K562 (cell line): ENCODE results near the gene FBXO4. TPM values are rescaled to one million over a fixed set of nuclear protein-coding genes. Genes with fewer than 3 reads are reported as not detected.

Source experiments
- ATAC-seq: fragments of 200-7000 bp; cut with Tn5 transposase; 3 replicates; pipeline ENCODE4 v1.9.1; 2020; ENCODE audit warnings: moderate library complexity
- BruUV-seq: library from RNA; stranded (reverse); fragments of 400-500 nt; replicated peaks from 2 replicates; lab custom pipeline; 2021; lab: Mats Ljungman, UMichigan
- CTCF ChIA-PET: fragments of 300-600 bp; formaldehyde crosslinking; extraction: SDS; loops from one replicate; lab custom pipeline; 2021; ENCODE audit warnings: low intra/inter-chr PET ratio; lab: Yijun Ruan, JAX
- POLR2A ChIA-PET: fragments of 300-600, 350-650 bp; sonication (Branson Sonifier 250); formaldehyde crosslinking; extraction: SDS; loops from one replicate; lab custom pipeline; 2021; ENCODE audit warnings: antibody characterized with exemption, inconsistent platforms; lab: Yijun Ruan, JAX
- DNase-seq, 4 experiments: peaks; one replicate each; pipeline versions ENCODE4 v3.0.0 to v3.0.0-alpha.2; 2011 to 2018; ENCODE audit warnings: low spot score in 3 of 4, mixed read lengths in 3 of 4; ENCODE audit errors: extremely low read depth in 1 of 4
- FAIRE-seq: peaks from 2 replicates; lab custom pipeline; 2011; peaks lifted over from hg19 to GRCh38; lab: Jason Lieb, UNC
- H2AFZ ChIP-seq: 2 replicates; pipeline ENCODE4 v1.6.0; 2011; ENCODE audit warnings: low read depth, low read length, control low read depth, inconsistent platforms
- H3K27ac ChIP-seq: fragments of 200-600 bp; 3 replicates; pipeline ENCODE4 v1.8.0; 2011; ENCODE audit warnings: low read depth, mild to moderate bottlenecking, control low read depth, inconsistent platforms, low read length, moderate library complexity, mixed read lengths; ENCODE audit errors: extremely low read depth
- H3K27me3 ChIP-seq, 2 experiments: fragments of 300-600 bp in 1 of 2; 2 replicates in 1 of 2; 3 replicates in 1 of 2; pipeline versions ENCODE4 v1.6.0 to v1.8.0; 2011; ENCODE audit warnings: inconsistent platforms in 2 of 2, low read length in 2 of 2, mild to moderate bottlenecking in 1 of 2, mixed read lengths in 1 of 2, moderate library complexity in 1 of 2; ENCODE audit not compliant: control insufficient read depth in 2 of 2, insufficient read depth in 2 of 2
- H3K36me3 ChIP-seq: fragments of 300-600 bp; 3 replicates; pipeline ENCODE4 v1.8.0; 2011; ENCODE audit warnings: mild to moderate bottlenecking, low read length, inconsistent platforms; ENCODE audit not compliant: control insufficient read depth, insufficient read depth
- H3K4me1 ChIP-seq, 2 experiments: fragments of 200-600 bp in 1 of 2; replicated peaks in 1 of 2; 2 replicates in 1 of 2; 3 replicates in 1 of 2; pipeline versions ENCODE4 v1.5.1 to v1.8.0; 2011; ENCODE audit warnings: inconsistent platforms in 2 of 2, low read length in 2 of 2, mild to moderate bottlenecking in 1 of 2, mixed read lengths in 1 of 2, moderate library complexity in 1 of 2; ENCODE audit not compliant: control insufficient read depth in 2 of 2, insufficient read depth in 2 of 2
- H3K4me2 ChIP-seq: 2 replicates; pipeline ENCODE4 v1.6.1; 2011; ENCODE audit warnings: low read length, control low read depth, inconsistent platforms, mixed read lengths; ENCODE audit not compliant: insufficient read depth
- H3K4me3 ChIP-seq: fragments of 200-600 bp; sonication (generic), shearing (Covaris generic); 2 replicates; pipeline ENCODE4 v1.5.1; 2016; ENCODE audit warnings: control low read depth, inconsistent platforms
- H3K79me2 ChIP-seq: fragments of 200-600 bp; 3 replicates; pipeline ENCODE4 v1.8.0; 2011; ENCODE audit warnings: low read length, inconsistent platforms; ENCODE audit not compliant: control insufficient read depth, insufficient read depth
- H3K9ac ChIP-seq, 2 experiments: 2 replicates each; pipeline versions ENCODE4 v1.6.0 to v1.6.1; 2011; ENCODE audit warnings: low read depth in 2 of 2, low read length in 2 of 2, control low read depth in 1 of 2, inconsistent platforms in 1 of 2, mild to moderate bottlenecking in 1 of 2, mixed read lengths in 1 of 2; ENCODE audit not compliant: insufficient read depth in 1 of 2
- H3K9me1 ChIP-seq: one replicate; pipeline ENCODE4 v1.6.0; 2011; ENCODE audit warnings: inconsistent platforms, mild to moderate bottlenecking, low read length, moderate library complexity; ENCODE audit not compliant: control insufficient read depth, insufficient read depth
- H3K9me3 ChIP-seq: replicated peaks from 2 replicates; pipeline ENCODE4 v1.5.1; 2011; ENCODE audit warnings: low read depth, low read length, inconsistent platforms; ENCODE audit not compliant: control insufficient read depth, insufficient read depth
- H4K20me1 ChIP-seq: replicated peaks from 2 replicates; pipeline ENCODE4 v1.6.1; 2011; ENCODE audit warnings: low read length, inconsistent platforms, mixed read lengths; ENCODE audit not compliant: control insufficient read depth, insufficient read depth
- C11orf30 ChIP-seq: fragments of 450-650 bp; IDR thresholded peaks from 2 replicates; pipeline ENCODE4 v1.6.1; 2016; ENCODE audit warnings: low read depth, mild to moderate bottlenecking
- JUND ChIP-seq, 2 experiments: IDR thresholded peaks; 2 replicates in 1 of 2; 3 replicates in 1 of 2; pipeline ENCODE4 v1.6.1; 2011; ENCODE audit warnings: borderline replicate concordance in 2 of 2, low read depth in 2 of 2, low read length in 2 of 2, improper control_type of control experiment in 1 of 2, missing biosample characterization in 1 of 2, missing genetic modification characterization in 1 of 2, missing genetic modification reagents in 1 of 2
- MAFK ChIP-seq: IDR thresholded peaks from 2 replicates; pipeline ENCODE4 v1.6.1; 2011; ENCODE audit warnings: low read length, improper control_type of control experiment
- NFE2 ChIP-seq: IDR thresholded peaks from 2 replicates; pipeline ENCODE4 v1.6.1; 2014; ENCODE audit warnings: antibody characterized with exemption, low read depth
- TEAD4 ChIP-seq, 2 experiments: sonication (generic) in 1 of 2; formaldehyde crosslinking in 1 of 2; IDR thresholded peaks; 2 replicates each; pipeline versions ENCODE4 v1.6.1 to v1.8.0; 2012 to 2022; ENCODE audit warnings: borderline replicate concordance in 1 of 2, inconsistent platforms in 1 of 2, low read length in 1 of 2, mild to moderate bottlenecking in 1 of 2, missing genetic modification reagents in 1 of 2
- WGBS: fragments of 100-300 bp; shearing (Covaris generic); methylation state at CpG from one replicate; pipeline ENCODE4 v1.1.6; 2016; ENCODE audit warnings: low coverage, mixed read lengths; ENCODE audit not compliant: insufficient coverage; ENCODE audit errors: missing lambda C conversion rate; 5-methylcytosine and 5-hydroxymethylcytosine counted together
- in situ Hi-C: fragments of 300-500 bp; cut with MboI; formaldehyde crosslinking; loops from 4 replicates; pipeline ENCODE4 v1.15.0; 2018; ENCODE audit warnings: inconsistent platforms, mixed read lengths
- intact Hi-C: fragments of 100-400 bp; cut with micrococcal nuclease; formaldehyde crosslinking; loops from 2 replicates; pipeline ENCODE4 v1.14.2; 2022
- polyA plus RNA-seq, 8 experiments: library from polyadenylated mRNA; depleted of rRNA in 4 of 8; stranded (reverse) in 5 of 8; unstranded in 3 of 8; fragments of >200 nt; fragmentation: Nextera tagmentation in 2 of 8; fragmentation: Illumina TruSeq in 1 of 8; extraction: Ambion mirVana in 2 of 8; extraction: Trizol in 1 of 8; gene quantifications; 2 replicates each; pipeline versions ENCODE4 v1.2.1 to v1.2.3, GENCODE V29; 2011 to 2014; ENCODE audit warnings: inconsistent platforms in 1 of 8, missing spikeins in 1 of 8
- total RNA-seq, 7 experiments: library from RNA; depleted of rRNA in 6 of 7; stranded (reverse); fragments of >200 nt in 6 of 7; fragmentation: Illumina TruSeq in 2 of 7; extraction: Trizol in 2 of 7; gene quantifications; 2 replicates each; pipeline versions ENCODE4 v1.2.1 to v1.2.3, GENCODE V29; 2011 to 2021; ENCODE audit warnings: low replicate concordance in 1 of 7
- TF ChIP-seq, protein P1 (sequence below), 2 experiments: fragments of 450-650 bp in 1 of 2; sonication (generic) in 1 of 2; formaldehyde crosslinking in 1 of 2; IDR thresholded peaks in 1 of 2; conservative IDR thresholded peaks in 1 of 2; 2 replicates each; pipeline versions ENCODE4 v1.6.1 to v1.8.1; 2016 to 2023; ENCODE audit warnings: mild to moderate bottlenecking in 2 of 2, moderate library complexity in 2 of 2, inconsistent platforms in 1 of 2, missing genetic modification reagents in 1 of 2

Gene FBXO4
- total and polyA plus RNA-seq, 9 of the 15 experiments (the other 6 are each of a cell fraction or from before 2014, with no cell fraction given) = 5.9 to 33.4 (median 19.6) TPM

DNA sequence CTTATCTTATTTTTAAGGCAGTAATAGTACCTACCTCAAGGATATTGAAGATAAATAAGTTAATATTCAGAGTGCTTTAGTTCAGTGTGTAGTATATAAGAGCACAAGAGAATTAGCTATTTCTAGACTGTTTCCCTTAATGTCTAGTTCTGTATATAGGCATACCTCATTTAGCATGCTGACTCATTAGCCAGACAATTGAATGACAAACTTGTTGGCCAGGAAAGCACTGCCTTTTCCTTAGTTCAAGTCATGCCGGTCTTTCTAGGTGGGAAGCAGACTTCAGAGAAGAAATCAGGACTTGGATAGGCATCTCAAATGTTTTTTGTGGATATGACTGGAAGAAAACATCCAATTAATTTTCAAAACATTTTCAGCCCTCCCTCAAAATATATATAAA lies 3.2 kb upstream of the FBXO4 start:
- no peaks in the 10 kb centered on the region for H4K20me1 ChIP-seq
- DNase-seq (peak in 1 of 4 experiments; percentile 21), FAIRE-seq (no peak), ATAC-seq (no peak)
- no peak overlapping the region for H2AFZ ChIP-seq
- 27% methylated on average over 1 of the region's 1 CpG for WGBS
- TF ChIP-seq C11orf30 (peak; percentile 31; the same call in 1 of the 2 replicates), JUND (IDR thresholded peaks at IDR 0.05; ENCODE audit: borderline replicate concordance, low read depth, low read length) (no peak), JUND (tag; IDR thresholded peaks at IDR 0.05; ENCODE audit: borderline replicate concordance, low read depth, low read length) (peak; percentile 58; the same call in 1 of the 3 replicates), MAFK (no peak), NFE2 (peak; percentile 56), TEAD4 (IDR thresholded peaks at IDR 0.05; ENCODE audit: low read length) (no peak), TEAD4 (CRISPR knock-in tag; IDR thresholded peaks at IDR 0.05; ENCODE audit: borderline replicate concordance) (no peak)
- TF ChIP-seq, protein P1, sequence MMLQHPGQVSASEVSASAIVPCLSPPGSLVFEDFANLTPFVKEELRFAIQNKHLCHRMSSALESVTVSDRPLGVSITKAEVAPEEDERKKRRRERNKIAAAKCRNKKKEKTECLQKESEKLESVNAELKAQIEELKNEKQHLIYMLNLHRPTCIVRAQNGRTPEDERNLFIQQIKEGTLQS (IDR thresholded peaks at IDR 0.05) = 0 out of 2 replicates have a peak, but pooled peaks have one; percentile 32
- TF ChIP-seq, protein P1 (CRISPR knock-in tag; conservative IDR thresholded peaks at IDR 0.05) = no peak
- in situ Hi-C loops (no loop called here), intact Hi-C loops (no loop called here)
- H3K36me3 ChIP-seq = peaks cover 57% of the 10 kb centered on the region
- H3K9me3 ChIP-seq = no peaks in the 10 kb centered on the region
- no peak overlapping the region for H3K27ac ChIP-seq
- H3K27me3 ChIP-seq = no peaks in the 10 kb centered on the region
- H3K79me2 ChIP-seq = peaks cover 19% of the 10 kb centered on the region; the same call in 2 of the 3 replicates
- no peak overlapping the region for H3K9ac ChIP-seq
- no peaks in the 10 kb centered on the region for H3K9me1 ChIP-seq
- H3K4me2 ChIP-seq = no peak overlapping the region
- CTCF ChIA-PET = no interaction called here
- H3K4me3 ChIP-seq = no peak overlapping the region
- POLR2A ChIA-PET = interaction anchor here (0.7 kb wide), 1 partner anchor 101 kb away, joined by 3 read pairs; no protein-coding TSS in a partner anchor
- BruUV-seq = no TSS peak
- H3K4me1 ChIP-seq = peaks cover 6 to 9% of the 10 kb centered on the region in 2 experiments; a peak in 3 of 5 replicates
